Fibroblast of skin of scalp (primary cell): ENCODE results near the gene DHX35.

Source experiments
- DNase-seq: peaks from one replicate; pipeline ENCODE4 v3.0.0-alpha.2; 2013

DHX35 gene

GRCh38 chr20:39067526-39068216, 105.5 kb downstream of the DHX35 start:
- no peak for DNase-seq

GRCh38 chr20:39069976-39070375, 107.8 kb downstream of the DHX35 start:
- DNase-seq, result no peak

DNA sequence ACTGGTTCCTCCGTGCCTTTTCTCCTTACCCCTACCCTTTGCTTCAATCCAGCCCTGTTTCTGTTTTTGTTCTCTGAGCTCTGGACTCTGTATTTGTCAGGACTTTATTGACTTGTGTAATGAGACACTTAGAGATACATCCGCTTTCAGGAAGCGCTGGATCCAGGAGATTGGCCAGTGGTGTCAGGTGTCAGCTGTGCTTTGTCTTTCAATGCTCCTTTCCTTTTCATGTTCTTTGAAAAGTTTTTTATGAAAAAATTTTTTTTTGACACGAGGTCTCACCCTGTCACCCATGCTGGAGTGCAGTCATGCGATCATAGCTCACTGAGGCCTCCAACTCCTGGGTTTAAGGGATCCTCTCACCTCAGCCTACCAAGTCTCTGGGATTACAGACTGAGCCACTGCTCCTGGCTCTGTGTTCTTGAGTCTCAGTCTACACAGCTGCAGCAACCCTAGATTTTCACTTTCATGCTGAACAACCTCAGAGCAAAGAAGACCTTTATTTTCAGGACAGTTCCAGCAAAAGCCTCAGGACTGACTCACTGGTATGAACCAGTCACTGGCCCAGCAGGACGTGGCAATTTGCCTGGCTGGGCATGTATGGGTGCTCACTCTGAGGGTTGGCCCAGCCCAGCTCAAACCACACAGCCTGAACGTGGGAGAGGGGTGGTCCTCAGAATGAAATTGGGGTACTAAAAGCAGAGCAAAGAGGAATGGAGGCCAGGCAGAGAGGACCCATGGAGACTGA, 108.5 kb downstream of the DHX35 start:
- DNase-seq, result peak; percentile 71

GRCh38 chr20:39072132-39072531, 110.0 kb downstream of the DHX35 start:
- DNase-seq, result no peak

- DNase-seq, result no peak
These were observed 110.5 kb downstream of the DHX35 start for GRCh38 chr20:39072653-39073052.

DNA sequence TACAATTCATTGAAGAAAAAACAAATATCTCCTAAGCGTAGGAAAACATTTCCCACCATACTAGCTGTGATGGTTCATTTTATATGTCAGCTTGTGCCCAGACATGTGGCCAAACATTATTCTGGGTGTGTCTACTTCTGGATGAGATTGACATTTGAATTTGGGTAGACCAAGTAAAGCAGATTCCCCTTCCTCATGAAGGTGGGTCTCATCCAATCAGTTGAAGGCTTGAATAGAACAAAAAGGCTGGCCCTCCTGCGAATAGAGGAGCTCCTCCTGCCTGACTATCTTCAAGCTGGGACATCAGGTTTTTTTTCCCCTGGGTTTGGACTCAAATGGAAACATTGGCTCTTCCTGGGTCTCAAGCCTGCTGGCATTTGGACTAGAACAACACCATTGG, 113.6 kb downstream of the DHX35 start:
- no peak for DNase-seq

GRCh38 chr20:39076958-39077357, 114.8 kb downstream of the DHX35 start:
- DNase-seq, result no peak

GRCh38 chr20:39080326-39080725, 118.2 kb downstream of the DHX35 start:
- DNase-seq, result no peak

- peak; percentile 72 for DNase-seq
These were observed 119.1 kb downstream of the DHX35 start for GRCh38 chr20:39081255-39081654.

DNA sequence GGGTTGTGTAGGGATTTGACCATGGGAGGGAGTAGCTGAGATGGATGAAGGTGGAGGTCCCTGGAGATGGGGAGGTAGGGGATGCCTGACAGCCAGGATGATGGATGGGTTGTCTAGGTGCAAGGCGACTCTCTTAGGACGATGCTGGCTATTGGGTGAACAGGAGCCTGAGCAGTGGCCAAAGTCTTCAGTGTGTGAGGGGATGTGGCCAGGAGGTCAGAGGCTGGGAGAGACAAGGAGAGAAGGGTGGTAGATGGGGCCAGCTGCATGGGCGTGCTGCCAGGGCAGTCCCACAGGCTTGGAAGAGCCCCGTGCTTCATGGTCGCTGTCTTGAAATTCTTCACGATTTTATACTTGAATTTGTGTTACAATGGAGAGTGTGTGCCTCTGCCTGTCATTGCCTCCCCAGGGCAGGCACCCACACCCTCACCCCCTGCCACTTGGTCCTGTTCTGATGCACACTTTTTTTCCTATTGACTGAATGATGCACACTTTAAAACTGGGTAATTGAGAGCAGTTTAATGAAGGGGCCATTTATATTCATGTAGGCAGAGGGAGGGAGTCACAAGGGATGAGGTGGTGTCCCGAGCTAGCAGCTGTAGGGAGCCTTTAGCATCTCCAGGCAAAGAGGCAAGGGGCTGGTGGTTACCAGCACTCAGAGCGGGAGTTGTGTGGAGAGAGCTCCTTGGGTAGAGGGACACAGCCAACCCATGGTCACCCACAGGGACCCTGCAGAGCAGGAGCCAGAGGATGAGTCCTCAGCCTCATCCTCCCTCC, 120.7 kb downstream of the DHX35 start:
- DNase-seq, result no peak

DNA sequence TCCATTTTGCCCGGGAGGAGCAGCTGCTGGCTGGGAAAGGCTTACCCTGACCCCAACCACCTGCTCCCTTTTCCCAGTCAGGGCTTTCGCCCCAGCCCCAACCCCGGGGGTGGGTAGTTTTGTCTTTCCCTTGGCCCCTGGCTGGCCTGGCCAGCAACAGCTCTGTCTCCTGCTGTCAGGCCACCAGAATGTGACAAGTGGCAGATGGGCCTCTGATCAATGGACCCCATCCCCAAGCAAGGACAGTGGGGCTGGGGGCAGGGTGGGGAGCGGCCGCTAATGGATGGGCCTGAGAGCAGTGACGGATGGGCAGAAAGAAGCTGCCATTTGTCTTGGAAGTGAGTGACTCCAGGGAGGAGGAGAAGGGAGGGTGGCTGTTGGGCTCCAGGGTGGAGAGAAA, 121.6 kb downstream of the DHX35 start:
- no peak for DNase-seq

GRCh38 chr20:39089029-39089428, 126.9 kb downstream of the DHX35 start:
- DNase-seq, result no peak
